Stomach smooth muscle (tissue), 2 donors: ENCODE results near the gene NFYA.
A peak's percentile ranks its signal among the peaks of the same experiment; 100 is the strongest.
"Not testable (repeated sequence)": the region's sequence is repeated elsewhere in the genome, so short reads cannot be mapped to it uniquely, and the experiment has no call there.

Source experiments
- H3K27ac ChIP-seq: one replicate; pipeline ENCODE4 v1.7.0; 2013; ENCODE audit warnings: mild to moderate bottlenecking, low read length, inconsistent platforms
- H3K27me3 ChIP-seq, 2 donors: one replicate each; pipeline ENCODE4 v1.7.0; 2013; ENCODE audit warnings: low read length in 2 of 2; ENCODE audit not compliant: insufficient read depth in 2 of 2, control insufficient read depth in 1 of 2
- H3K36me3 ChIP-seq, 2 donors: one replicate each; pipeline ENCODE4 v1.7.0; 2013; ENCODE audit warnings: low read length in 2 of 2; ENCODE audit not compliant: control insufficient read depth in 2 of 2, insufficient read depth in 2 of 2
- H3K4me1 ChIP-seq: one replicate; pipeline ENCODE4 v1.7.0; 2013; ENCODE audit warnings: low read length; ENCODE audit not compliant: control insufficient read depth, insufficient read depth
- H3K4me3 ChIP-seq, 2 donors: one replicate each; pipeline ENCODE4 v1.7.0; 2013; ENCODE audit warnings: low read length in 2 of 2
- H3K9ac ChIP-seq, 2 donors: one replicate each; pipeline ENCODE4 v1.7.0; 2013; ENCODE audit warnings: low read length in 2 of 2, mild to moderate bottlenecking in 1 of 2
- H3K9me3 ChIP-seq, 2 donors: one replicate each; pipeline ENCODE4 v1.7.0; 2013; ENCODE audit warnings: low read length in 2 of 2; ENCODE audit not compliant: control insufficient read depth in 2 of 2
- donor health status: healthy.
- donor health status: Pancreatic carcinoma.

NFYA gene

DNA sequence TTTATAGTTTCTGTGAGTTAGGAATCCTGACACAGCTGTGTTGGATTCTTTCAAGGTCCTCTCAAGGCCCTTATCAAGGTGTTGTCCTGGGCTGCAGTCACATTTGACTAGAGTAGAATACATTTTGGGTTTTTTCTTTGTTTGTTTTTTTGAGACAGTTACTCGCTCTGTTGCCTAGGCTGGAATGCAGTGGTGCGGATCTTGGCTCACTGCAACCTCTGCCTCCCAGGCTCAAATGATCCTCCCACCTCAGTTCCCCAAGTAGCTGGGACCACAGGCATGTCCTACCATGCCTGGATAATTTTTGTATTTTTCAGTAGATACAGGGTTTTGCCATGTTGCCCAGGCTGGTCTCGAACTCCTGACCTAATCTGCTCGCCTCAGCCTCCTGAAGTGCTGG lies 15.7 kb downstream of the NFYA start:
- H3K9ac ChIP-seq: no peak overlapping the region
- H3K27me3 ChIP-seq: no peaks in the 10 kb centered on the region
- H3K4me1 ChIP-seq: no peaks in the 10 kb centered on the region
- H3K9me3 ChIP-seq: no peaks in the 10 kb centered on the region
- peaks cover 24 to 34% of the 10 kb centered on the region in 2 donors for H3K36me3 ChIP-seq
- H3K27ac ChIP-seq: no peak overlapping the region
- H3K4me3 ChIP-seq: no peak overlapping the region

DNA sequence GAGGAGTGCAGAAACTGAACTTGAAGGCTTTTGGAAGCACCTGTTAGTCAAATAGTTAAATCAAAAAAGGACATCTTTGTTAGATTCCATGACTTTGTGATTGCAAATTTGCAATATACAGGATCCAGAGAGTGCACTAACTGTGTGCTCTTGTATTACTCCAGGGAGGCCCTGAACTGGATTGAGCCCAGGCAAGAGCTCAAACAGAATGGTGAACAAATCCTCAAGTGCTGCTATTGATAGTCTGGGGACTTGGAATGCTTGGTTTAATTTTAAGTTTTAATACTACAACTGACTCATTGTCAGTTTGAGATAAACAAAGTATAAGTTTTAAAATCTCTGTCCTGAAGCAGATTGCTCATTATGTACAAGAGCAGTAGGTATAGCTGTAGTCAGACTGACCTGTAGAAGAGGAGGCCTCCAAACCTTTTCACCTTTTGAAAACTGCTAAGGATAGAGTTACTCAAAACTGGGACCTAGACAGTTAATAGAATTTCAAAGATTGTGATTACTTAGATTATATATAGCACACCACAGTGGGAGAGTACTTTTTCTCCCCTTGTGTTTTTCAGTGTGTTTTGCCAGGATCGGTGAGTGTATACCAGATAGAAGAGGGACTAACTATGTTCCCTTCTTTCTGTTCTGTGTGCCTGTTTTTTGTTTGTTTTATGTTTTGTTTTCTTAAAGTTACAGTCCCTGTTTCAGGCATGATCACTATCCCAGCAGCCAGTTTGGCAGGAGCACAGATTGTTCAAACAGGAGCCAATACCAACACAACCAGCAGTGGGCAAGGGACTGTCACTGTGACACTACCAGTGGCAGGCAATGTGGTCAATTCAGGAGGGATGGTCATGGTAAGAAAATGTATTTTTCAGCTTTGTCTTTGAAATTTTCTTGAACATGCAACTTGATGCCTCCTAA lies 18.3 kb downstream of the NFYA start:
- H3K9ac ChIP-seq: no peak overlapping the region
- H3K27me3 ChIP-seq: no peaks in the 10 kb centered on the region
- no peak overlapping the region for H3K27ac ChIP-seq
- no peaks in the 10 kb centered on the region for H3K9me3 ChIP-seq
- H3K4me3 ChIP-seq: no peak overlapping the region
- peaks cover 43 to 48% of the 10 kb centered on the region in 2 donors for H3K36me3 ChIP-seq
- H3K4me1 ChIP-seq: no peaks in the 10 kb centered on the region

GRCh38 chr6:41092421-41093140 lies 19.8 kb downstream of the NFYA start:
- Histone ChIP-seq H3K36me3 (peaks cover 55 to 59% of the 10 kb centered on the region in 2 donors), H3K9ac (no peak overlapping the region), H3K27me3 (no peaks in the 10 kb centered on the region), H3K4me1 (no peaks in the 10 kb centered on the region), H3K9me3 (no peaks in the 10 kb centered on the region), H3K27ac (no peak overlapping the region), H3K4me3 (no peak overlapping the region)

DNA sequence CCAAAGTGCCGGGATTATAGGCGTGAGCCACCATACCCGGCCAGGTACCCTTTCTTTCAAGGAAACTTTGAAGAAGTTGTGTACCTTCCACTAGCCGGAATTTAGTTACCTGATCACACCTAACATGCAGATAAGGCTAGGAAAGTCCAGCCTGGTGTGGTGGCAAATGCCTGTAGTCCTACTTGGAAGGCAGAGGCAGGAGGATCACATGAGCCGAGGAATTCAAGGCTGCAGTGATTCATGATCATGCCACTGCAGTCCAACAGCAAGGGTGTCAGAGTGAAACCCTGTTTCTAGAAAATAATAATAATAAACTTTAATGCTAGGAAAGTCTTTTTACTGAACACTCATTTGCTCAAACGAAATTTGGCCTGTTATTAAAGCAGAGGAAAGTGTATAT lies 21.0 kb downstream of the NFYA start:
- Histone ChIP-seq H3K27me3 (no peaks in the 10 kb centered on the region), H3K9ac (no peak overlapping the region), H3K4me3 (no peak overlapping the region), H3K4me1 (no peaks in the 10 kb centered on the region), H3K9me3 (no peaks in the 10 kb centered on the region), H3K27ac (no peak overlapping the region), H3K36me3 (peaks cover 63 to 66% of the 10 kb centered on the region in 2 donors)

DNA sequence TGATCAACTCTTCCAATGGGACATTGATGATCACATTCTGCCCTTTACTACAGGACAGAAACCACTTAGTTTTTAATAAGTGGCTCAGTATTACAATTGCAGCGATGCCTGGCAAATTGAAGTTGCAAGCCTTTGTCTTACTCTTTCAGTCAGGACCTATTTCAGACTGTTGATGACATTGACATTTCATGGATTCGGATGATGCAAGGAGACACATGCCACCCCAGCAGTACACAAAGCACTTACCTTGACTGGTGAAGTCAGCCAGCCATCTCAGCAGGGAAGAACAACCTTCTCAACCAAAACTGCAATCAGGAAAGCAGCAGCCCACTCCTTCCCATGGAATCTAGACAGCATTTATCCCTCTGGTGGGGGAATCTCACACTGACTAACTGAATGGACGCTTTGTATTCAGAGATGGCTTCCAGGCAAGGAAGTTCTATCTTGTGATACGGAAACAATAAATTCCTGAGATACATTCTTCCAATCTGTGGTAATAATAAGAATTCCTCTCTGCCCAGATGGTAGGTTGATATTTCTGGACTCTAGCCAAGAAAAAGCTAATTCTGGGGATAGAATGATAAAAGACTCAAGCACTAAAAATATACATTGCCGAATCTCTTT lies 24.8 kb downstream of the NFYA start:
- Histone ChIP-seq H3K4me3 (no peak overlapping the region), H3K4me1 (no peaks in the 10 kb centered on the region), H3K9ac (no peak overlapping the region), H3K27me3 (no peaks in the 10 kb centered on the region), H3K36me3 (peaks cover 47 to 58% of the 10 kb centered on the region in 2 donors), H3K27ac (no peak overlapping the region), H3K9me3 (no peaks in the 10 kb centered on the region)

- H3K9me3 ChIP-seq: no peaks in the 10 kb centered on the region
- H3K4me3 ChIP-seq: no peak overlapping the region
- no peaks in the 10 kb centered on the region for H3K27me3 ChIP-seq
- H3K4me1 ChIP-seq: no peaks in the 10 kb centered on the region
- H3K36me3 ChIP-seq: peaks cover 39 to 54% of the 10 kb centered on the region in 2 donors
- peak overlapping the region; percentile 18 for H3K27ac ChIP-seq
- no peak overlapping the region for H3K9ac ChIP-seq
These were observed 25.6 kb downstream of the NFYA start for GRCh38 chr6:41098366-41098765.

DNA sequence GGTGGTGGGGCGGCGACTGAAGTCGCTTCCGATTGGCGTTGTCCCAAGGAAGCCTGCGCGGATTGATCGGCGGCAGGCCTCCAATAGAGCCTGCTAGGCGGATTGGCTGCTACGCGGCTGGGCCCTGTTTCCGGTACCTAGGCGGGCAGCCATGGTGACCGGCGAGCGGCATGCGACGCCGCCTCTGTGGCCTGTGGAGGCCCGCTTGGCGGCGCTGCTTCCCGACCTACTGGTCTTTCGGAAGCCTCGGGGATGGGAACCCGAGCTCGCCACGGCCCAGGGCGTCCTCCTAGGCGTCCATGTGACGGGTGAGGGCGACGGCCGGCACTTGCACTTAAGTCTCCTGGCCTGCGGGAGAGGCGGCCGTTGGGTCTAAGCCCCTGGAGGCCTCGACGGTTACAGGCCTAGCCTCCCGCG lies 28.1 kb downstream of the NFYA start:
- H3K27me3 ChIP-seq: no peaks in the 10 kb centered on the region
- H3K4me3 ChIP-seq: no peak overlapping the region
- peaks cover 18 to 33% of the 10 kb centered on the region in 2 donors for H3K36me3 ChIP-seq
- H3K9ac ChIP-seq: no peak overlapping the region
- no peaks in the 10 kb centered on the region for H3K9me3 ChIP-seq
- H3K4me1 ChIP-seq: no peaks in the 10 kb centered on the region
- no peak overlapping the region for H3K27ac ChIP-seq

DNA sequence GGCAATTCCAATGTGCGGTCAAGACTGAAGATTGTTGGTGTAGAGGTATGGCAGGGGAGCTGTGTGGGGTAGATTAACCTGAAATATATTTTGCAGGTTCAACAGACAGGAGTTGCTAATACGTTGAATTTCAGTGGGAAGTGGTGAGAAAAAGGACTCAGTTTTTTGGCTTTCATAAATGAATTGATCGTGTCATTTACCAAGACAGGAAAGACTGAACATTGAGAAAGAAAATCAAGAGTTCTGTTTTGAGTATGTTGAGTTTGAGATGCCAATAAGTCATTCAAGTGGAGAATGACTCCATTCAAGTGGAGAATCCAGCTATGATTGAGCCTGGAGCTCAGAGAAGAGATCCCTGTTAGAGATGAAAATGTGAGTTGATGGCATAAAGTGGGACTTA lies 31.1 kb downstream of the NFYA start:
- no peak overlapping the region for H3K4me3 ChIP-seq
- no peak overlapping the region for H3K27ac ChIP-seq
- no peaks in the 10 kb centered on the region for H3K4me1 ChIP-seq
- H3K36me3 ChIP-seq: peaks cover 0 to 7% of the 10 kb centered on the region in 2 donors
- H3K27me3 ChIP-seq: no peaks in the 10 kb centered on the region
- no peaks in the 10 kb centered on the region for H3K9me3 ChIP-seq
- H3K9ac ChIP-seq: no peak overlapping the region

DNA sequence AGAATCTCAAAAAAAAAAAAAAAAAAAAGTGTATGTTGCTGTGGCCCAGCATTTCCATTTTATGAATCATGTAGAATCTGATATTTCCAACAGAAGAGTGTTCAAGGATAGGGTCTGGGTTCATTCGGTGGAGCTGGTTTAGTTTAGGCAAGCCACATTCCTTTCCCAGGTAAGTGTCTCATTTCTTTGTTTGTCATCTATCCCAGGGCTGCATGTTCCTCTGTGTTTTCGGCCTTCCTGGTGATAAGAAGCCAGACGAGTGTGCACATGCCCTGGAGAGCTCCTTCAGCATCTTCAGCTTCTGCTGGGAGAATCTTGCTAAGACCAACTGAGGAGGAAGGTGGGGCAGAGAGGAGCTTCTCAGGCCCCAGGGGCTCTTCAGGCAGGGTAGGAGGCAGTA lies 38.2 kb downstream of the NFYA start:
- Histone ChIP-seq H3K4me1 (no peaks in the 10 kb centered on the region), H3K27me3 (no peaks in the 10 kb centered on the region), H3K36me3 (peaks cover 0 to 2% of the 10 kb centered on the region in 2 donors)

GRCh38 chr6:41115027-41115426 lies 42.3 kb downstream of the NFYA start:
- not testable (repeated sequence) for H3K9me3 ChIP-seq

More for the DNA sequence above, 38.2 kb downstream of the NFYA start:
- no peak overlapping the region for H3K4me3 ChIP-seq
- H3K9me3 ChIP-seq: no peaks in the 10 kb centered on the region
- no peak overlapping the region for H3K9ac ChIP-seq
- no peak overlapping the region for H3K27ac ChIP-seq

More at GRCh38 chr6:41115027-41115426, 42.3 kb downstream of the NFYA start:
- not testable (repeated sequence) for H3K4me3 ChIP-seq, H3K4me1 ChIP-seq, H3K9ac ChIP-seq, H3K27me3 ChIP-seq, H3K36me3 ChIP-seq, H3K27ac ChIP-seq
